CD4-positive, alpha-beta memory T cell (primary cell): ENCODE data around the gene ITIH4. TPM values are rescaled to one million over a fixed set of nuclear protein-coding genes. Genes with fewer than 3 reads are reported as not detected.

ENCODE experiments used
- CTCF ChIA-PET: fragments of 350-600 bp; sonication (Branson Sonifier 250); formaldehyde crosslinking; loops from one replicate; lab custom pipeline; 2021; ENCODE audit warnings: inconsistent platforms; ENCODE audit not compliant: partially characterized antibody; lab: Charles Lee
- POLR2A ChIA-PET: fragments of 350-600 bp; sonication (Branson Sonifier 250); formaldehyde crosslinking; loops from one replicate; lab custom pipeline; 2021; ENCODE audit not compliant: partially characterized antibody; lab: Charles Lee
- DNase-seq, 5 donors: peaks; one replicate each; pipeline versions ENCODE4 v3.0.0 to v3.0.0-alpha.2; 2020 to 2022; ENCODE audit warnings: mixed read lengths in 1 of 5
- H3K27ac ChIP-seq: one replicate; pipeline ENCODE4 v1.7.0; 2013; ENCODE audit warnings: low read depth, low read length
- H3K27me3 ChIP-seq: 2 replicates; pipeline ENCODE4 v1.7.0; 2013; ENCODE audit warnings: mild to moderate bottlenecking, low read length, moderate library complexity; ENCODE audit not compliant: insufficient read depth
- H3K36me3 ChIP-seq: 2 replicates; pipeline ENCODE4 v1.7.0; 2013; ENCODE audit warnings: mild to moderate bottlenecking, low read length, moderate library complexity; ENCODE audit not compliant: insufficient read depth
- H3K4me1 ChIP-seq: 2 replicates; pipeline ENCODE4 v1.7.0; 2013; ENCODE audit warnings: mild to moderate bottlenecking, low read length, moderate library complexity; ENCODE audit not compliant: insufficient read depth
- H3K4me3 ChIP-seq, 2 donors: one replicate each; pipeline ENCODE4 v1.7.0; 2013; ENCODE audit warnings: low read length in 2 of 2, mild to moderate bottlenecking in 1 of 2
- H3K9me3 ChIP-seq, 2 donors: one replicate each; pipeline ENCODE4 v1.7.0; 2013; ENCODE audit warnings: low read length in 2 of 2, control low read depth in 1 of 2; ENCODE audit not compliant: control insufficient read depth in 1 of 2
- H3K27ac Mint-ChIP-seq, 7 donors: one replicate each; pipeline ENCODE4 v1.8.0; 2020 to 2021; ENCODE audit warnings: mixed read lengths in 7 of 7, mild to moderate bottlenecking in 6 of 7, inconsistent platforms in 3 of 7, moderate library complexity in 3 of 7
- H3K27me3 Mint-ChIP-seq, 2 donors: one replicate each; pipeline ENCODE4 v1.8.0; 2020 to 2021; ENCODE audit warnings: mixed read lengths in 2 of 2
- H3K36me3 Mint-ChIP-seq, 2 donors: one replicate each; pipeline ENCODE4 v1.8.0; 2020 to 2021; ENCODE audit warnings: mixed read lengths in 2 of 2, inconsistent platforms in 1 of 2, mild to moderate bottlenecking in 1 of 2
- H3K4me1 Mint-ChIP-seq, 4 donors: one replicate each; pipeline ENCODE4 v1.8.0; 2020 to 2021; ENCODE audit warnings: mixed read lengths in 4 of 4, mild to moderate bottlenecking in 1 of 4
- H3K4me3 Mint-ChIP-seq, 8 donors: one replicate each; pipeline ENCODE4 v1.8.0; 2020 to 2021; ENCODE audit warnings: mixed read lengths in 8 of 8, mild to moderate bottlenecking in 7 of 8, moderate library complexity in 6 of 8, inconsistent platforms in 3 of 8
- H3K9me3 Mint-ChIP-seq, 8 donors: one replicate each; pipeline ENCODE4 v1.8.0; 2020 to 2021; ENCODE audit warnings: mixed read lengths in 8 of 8, mild to moderate bottlenecking in 5 of 8, inconsistent platforms in 3 of 8, moderate library complexity in 1 of 8
- intact Hi-C: fragments of 100-400 bp; cut with micrococcal nuclease; formaldehyde crosslinking; loops from one replicate; pipeline ENCODE4 v1.15.1; 2023
- polyA plus RNA-seq, 2 donors: library from polyadenylated mRNA; unstranded; fragments of 300-500 nt; fragmentation: Illumina TruSeq; gene quantifications; one replicate each; pipeline ENCODE4 v1.2.3, GENCODE V29; 2021
- total RNA-seq, 2 experiments: library from RNA; stranded (reverse); gene quantifications; one replicate each; pipeline ENCODE4 v1.2.3, GENCODE V29; 2021

The ITIH4 gene
- total and polyA plus RNA-seq, 4 experiments from 2014 or later = 0.07 to 50.7 (median 26.1) TPM

- Mint-ChIP-seq H3K27ac (no peak overlapping the region), H3K4me3 (no peak overlapping the region), H3K27me3 (no peaks in the 10 kb centered on the region), H3K9me3 (no peaks in the 10 kb centered on the region), H3K4me1 (no peaks in the 10 kb centered on the region), H3K36me3 (no peaks in the 10 kb centered on the region)
- Histone ChIP-seq H3K9me3 (no peaks in the 10 kb centered on the region), H3K4me3 (no peak overlapping the region), H3K4me1 (no peaks in the 10 kb centered on the region), H3K27me3 (no peaks in the 10 kb centered on the region), H3K36me3 (no peaks in the 10 kb centered on the region), H3K27ac (no peak overlapping the region)
- POLR2A ChIA-PET = no interaction called here
- no peak for DNase-seq
- intact Hi-C loops = no loop called here
- CTCF ChIA-PET = no interaction called here
Measured at GRCh38 chr3:52817221-52817620, 13.3 kb downstream of the ITIH4 start.

GRCh38 chr3:52816654-52817053 lies 13.8 kb downstream of the ITIH4 start:
- Histone ChIP-seq H3K4me1 (no peaks in the 10 kb centered on the region), H3K9me3 (no peaks in the 10 kb centered on the region), H3K27me3 (no peaks in the 10 kb centered on the region), H3K36me3 (no peaks in the 10 kb centered on the region), H3K27ac (no peak overlapping the region), H3K4me3 (no peak overlapping the region)
- Mint-ChIP-seq H3K27me3 (no peaks in the 10 kb centered on the region), H3K4me3 (no peak overlapping the region), H3K4me1 (no peaks in the 10 kb centered on the region), H3K27ac (no peak overlapping the region), H3K36me3 (no peaks in the 10 kb centered on the region), H3K9me3 (no peaks in the 10 kb centered on the region)
- DNase-seq = no peak
- intact Hi-C loops = no loop called here
- POLR2A ChIA-PET = no interaction called here
- CTCF ChIA-PET = interaction anchor here (0.6 kb wide), 1 partner anchor 711 kb away, joined by 3 read pairs; no protein-coding TSS in a partner anchor

GRCh38 chr3:52816199-52816598 lies 14.3 kb downstream of the ITIH4 start:
- no peak for DNase-seq
- ChIA-PET CTCF (interaction anchor here (0.6 kb wide), 1 partner anchor 710 kb away, joined by 3 read pairs; no protein-coding TSS in a partner anchor), POLR2A (no interaction called here)
- H3K27ac Mint-ChIP-seq = no peak overlapping the region
- Histone ChIP-seq H3K27ac (no peak overlapping the region), H3K27me3 (no peaks in the 10 kb centered on the region), H3K9me3 (no peaks in the 10 kb centered on the region), H3K4me3 (no peak overlapping the region), H3K36me3 (no peaks in the 10 kb centered on the region), H3K4me1 (no peaks in the 10 kb centered on the region)
- no peaks in the 10 kb centered on the region for H3K27me3 Mint-ChIP-seq
- H3K4me3 Mint-ChIP-seq = no peak overlapping the region
- H3K4me1 Mint-ChIP-seq = no peaks in the 10 kb centered on the region
- no peaks in the 10 kb centered on the region for H3K36me3 Mint-ChIP-seq
- intact Hi-C loops = no loop called here
- H3K9me3 Mint-ChIP-seq = no peaks in the 10 kb centered on the region

- no peak for DNase-seq
- H3K4me3 Mint-ChIP-seq = no peak overlapping the region
- peaks cover 0 to 5% (median 1%) of the 10 kb centered on the region in 4 donors for H3K4me1 Mint-ChIP-seq
- no peaks in the 10 kb centered on the region for H3K9me3 Mint-ChIP-seq
- ChIA-PET POLR2A (no interaction called here), CTCF (no interaction called here)
- no peaks in the 10 kb centered on the region for H3K36me3 Mint-ChIP-seq
- H3K27ac ChIP-seq = no peak overlapping the region
- no peaks in the 10 kb centered on the region for H3K9me3 ChIP-seq
- no peaks in the 10 kb centered on the region for H3K36me3 ChIP-seq
- no peak overlapping the region for H3K4me3 ChIP-seq
- H3K27ac Mint-ChIP-seq = no peak overlapping the region
- no peaks in the 10 kb centered on the region for H3K27me3 Mint-ChIP-seq
- intact Hi-C loops = no loop called here
- H3K4me1 ChIP-seq = no peaks in the 10 kb centered on the region
- H3K27me3 ChIP-seq = no peaks in the 10 kb centered on the region
Measured at GRCh38 chr3:52813810-52814209, 16.7 kb downstream of the ITIH4 start.

- peak overlapping the region in 1 of 8 donors; percentile 13 for H3K4me3 Mint-ChIP-seq
- H3K4me3 ChIP-seq = no peak overlapping the region
- ChIA-PET POLR2A (no interaction called here), CTCF (no interaction called here)
- H3K27ac ChIP-seq = no peak overlapping the region
- no peaks in the 10 kb centered on the region for H3K36me3 Mint-ChIP-seq
- H3K36me3 ChIP-seq = no peaks in the 10 kb centered on the region
- peaks cover 0 to 2% (median 0%) of the 10 kb centered on the region in 8 donors for H3K9me3 Mint-ChIP-seq
- H3K4me1 Mint-ChIP-seq = peaks cover 0 to 5% (median 1%) of the 10 kb centered on the region in 4 donors
- H3K27me3 Mint-ChIP-seq = no peaks in the 10 kb centered on the region
- H3K4me1 ChIP-seq = no peaks in the 10 kb centered on the region
- H3K9me3 ChIP-seq = no peaks in the 10 kb centered on the region
- H3K27me3 ChIP-seq = no peaks in the 10 kb centered on the region
- intact Hi-C loops = no loop called here
- H3K27ac Mint-ChIP-seq = peak overlapping the region in 1 of 7 donors; percentile 6
- DNase-seq = no peak
Measured at GRCh38 chr3:52811452-52812011, 18.9 kb downstream of the ITIH4 start.

- ChIA-PET POLR2A (no interaction called here), CTCF (no interaction called here)
- Mint-ChIP-seq H3K4me3 (no peak overlapping the region), H3K27me3 (no peaks in the 10 kb centered on the region), H3K27ac (no peak overlapping the region), H3K36me3 (no peaks in the 10 kb centered on the region), H3K4me1 (peaks cover 0 to 5% (median 1%) of the 10 kb centered on the region in 4 donors), H3K9me3 (peaks cover 0 to 2% (median 0%) of the 10 kb centered on the region in 8 donors)
- intact Hi-C loops = no loop called here
- no peak overlapping the region for H3K4me3 ChIP-seq
- no peak for DNase-seq
- H3K27me3 ChIP-seq = no peaks in the 10 kb centered on the region
- H3K9me3 ChIP-seq = no peaks in the 10 kb centered on the region
- H3K27ac ChIP-seq = no peak overlapping the region
- no peaks in the 10 kb centered on the region for H3K4me1 ChIP-seq
- no peaks in the 10 kb centered on the region for H3K36me3 ChIP-seq
Measured at GRCh38 chr3:52810923-52811322, 19.5 kb downstream of the ITIH4 start.

- DNase-seq = no peak
- intact Hi-C loops = no loop called here
- Histone ChIP-seq H3K4me1 (no peaks in the 10 kb centered on the region), H3K36me3 (no peaks in the 10 kb centered on the region), H3K27ac (no peak overlapping the region), H3K9me3 (no peaks in the 10 kb centered on the region), H3K4me3 (no peak overlapping the region), H3K27me3 (no peaks in the 10 kb centered on the region)
- H3K27ac Mint-ChIP-seq = peak overlapping the region in 2 of 7 donors; percentile 0 to 4
- ChIA-PET CTCF (interaction anchor here (0.6 kb wide), 1 partner anchor 11 kb away, joined by 3 read pairs; no protein-coding TSS in a partner anchor), POLR2A (no interaction called here)
- H3K36me3 Mint-ChIP-seq = no peaks in the 10 kb centered on the region
- H3K4me1 Mint-ChIP-seq = peaks cover 0 to 5% (median 1%) of the 10 kb centered on the region in 4 donors
- peaks cover 0 to 2% (median 0%) of the 10 kb centered on the region in 8 donors for H3K9me3 Mint-ChIP-seq
- H3K27me3 Mint-ChIP-seq = peaks cover 0 to 2% of the 10 kb centered on the region in 2 donors
- peak overlapping the region in 1 of 8 donors; percentile 3 for H3K4me3 Mint-ChIP-seq
Measured at GRCh38 chr3:52809662-52810377, 20.7 kb downstream of the ITIH4 start.
